ENCODE results near the gene NEO1.
"Not testable (repeated sequence)": the region's sequence is repeated elsewhere in the genome, so short reads cannot be mapped to it uniquely, and the experiment has no call there.

The NEO1 gene

GRCh38 chr15:73134196-73134595, 81.9 kb downstream of the NEO1 start:
- in situ Hi-C loops (cut with MboI; ENCODE audit: low sequenced_read_pairs), result no loop called here

GRCh38 chr15:73139041-73139743, 86.9 kb downstream of the NEO1 start:
- in situ Hi-C loops (cut with MboI; ENCODE audit: low sequenced_read_pairs), result no loop called here

GRCh38 chr15:73139744-73140553, 87.7 kb downstream of the NEO1 start:
- in situ Hi-C loops (cut with MboI; ENCODE audit: low sequenced_read_pairs), result no loop called here

- in situ Hi-C loops (cut with MboI; ENCODE audit: low sequenced_read_pairs), result no loop called here
Measured at GRCh38 chr15:73141216-73141900, 89.1 kb downstream of the NEO1 start.

GRCh38 chr15:73142802-73143762, 90.8 kb downstream of the NEO1 start:
- in situ Hi-C loops (cut with MboI; ENCODE audit: low sequenced_read_pairs), result no loop called here

- in situ Hi-C loops (cut with MboI; ENCODE audit: low sequenced_read_pairs), result no loop called here
Measured at GRCh38 chr15:73143763-73144155, 91.5 kb downstream of the NEO1 start.

GRCh38 chr15:73146419-73146818, 94.2 kb downstream of the NEO1 start:
- in situ Hi-C loops (cut with MboI; ENCODE audit: low sequenced_read_pairs), result no loop called here

- in situ Hi-C loops (cut with MboI; ENCODE audit: low sequenced_read_pairs), result no loop called here
Measured at GRCh38 chr15:73150831-73151230, 98.6 kb downstream of the NEO1 start.

GRCh38 chr15:73153024-73153423, 100.8 kb downstream of the NEO1 start:
- in situ Hi-C loops (cut with MboI; ENCODE audit: low sequenced_read_pairs), result no loop called here

- in situ Hi-C loops (cut with MboI; ENCODE audit: low sequenced_read_pairs), result no loop called here
Measured at GRCh38 chr15:73153447-73153846, 101.2 kb downstream of the NEO1 start.

GRCh38 chr15:73156431-73157191, 104.3 kb downstream of the NEO1 start:
- in situ Hi-C loops (cut with MboI; ENCODE audit: low sequenced_read_pairs), result no loop called here

GRCh38 chr15:73161546-73161945, 109.3 kb downstream of the NEO1 start:
- in situ Hi-C loops (cut with MboI; ENCODE audit: low sequenced_read_pairs), result no loop called here

GRCh38 chr15:73165435-73165834, 113.2 kb downstream of the NEO1 start:
- in situ Hi-C loops (cut with MboI; ENCODE audit: low sequenced_read_pairs), result no loop called here

GRCh38 chr15:73165844-73166243, 113.6 kb downstream of the NEO1 start:
- in situ Hi-C loops (cut with MboI; ENCODE audit: low sequenced_read_pairs), result no loop called here

- in situ Hi-C loops (cut with MboI; ENCODE audit: low sequenced_read_pairs), result not testable (repeated sequence)
Measured at GRCh38 chr15:73166711-73167110, 114.4 kb downstream of the NEO1 start.

- in situ Hi-C loops (cut with MboI; ENCODE audit: low sequenced_read_pairs), result no loop called here
Measured at GRCh38 chr15:73168487-73168886, 116.2 kb downstream of the NEO1 start.

GRCh38 chr15:73171711-73172110, 119.4 kb downstream of the NEO1 start:
- in situ Hi-C loops (cut with MboI; ENCODE audit: low sequenced_read_pairs), result no loop called here

- in situ Hi-C loops (cut with MboI; ENCODE audit: low sequenced_read_pairs), result no loop called here
Measured at GRCh38 chr15:73172508-73172907, 120.2 kb downstream of the NEO1 start.

GRCh38 chr15:73174171-73174570, 121.9 kb downstream of the NEO1 start:
- in situ Hi-C loops (cut with MboI; ENCODE audit: low sequenced_read_pairs), result no loop called here

- in situ Hi-C loops (cut with MboI; ENCODE audit: low sequenced_read_pairs), result no loop called here
Measured at GRCh38 chr15:73175382-73175781, 123.1 kb downstream of the NEO1 start.

Measured in HL-60/S4 treated with retinoic acid at 250 ng/mL for 4 days and 3 days (cell line).